ENCODE data around the gene EGLN3. TPM values are rescaled to one million over a fixed set of nuclear protein-coding genes. Genes with fewer than 3 reads are reported as not detected.

The EGLN3 gene
- total RNA-seq, 1 experiment from 2014 or later: 23.6 TPM

- BruUV-seq (replicated peaks): no TSS peak
- POLR2A ChIA-PET (ENCODE audit: unreplicated experiment): no interaction called here
- CTCF ChIA-PET: no interaction called here
These were observed 41.6 kb upstream of the EGLN3 start for GRCh38 chr14:33992274-33993007.

GRCh38 chr14:33990790-33991189 is 39.9 kb upstream of the EGLN3 start:
- POLR2A ChIA-PET (ENCODE audit: unreplicated experiment): no interaction called here
- TF ChIP-seq EZH2 (IDR thresholded peaks at IDR 0.05; ENCODE audit: low read depth): no peak
- TF ChIP-seq, protein P1, sequence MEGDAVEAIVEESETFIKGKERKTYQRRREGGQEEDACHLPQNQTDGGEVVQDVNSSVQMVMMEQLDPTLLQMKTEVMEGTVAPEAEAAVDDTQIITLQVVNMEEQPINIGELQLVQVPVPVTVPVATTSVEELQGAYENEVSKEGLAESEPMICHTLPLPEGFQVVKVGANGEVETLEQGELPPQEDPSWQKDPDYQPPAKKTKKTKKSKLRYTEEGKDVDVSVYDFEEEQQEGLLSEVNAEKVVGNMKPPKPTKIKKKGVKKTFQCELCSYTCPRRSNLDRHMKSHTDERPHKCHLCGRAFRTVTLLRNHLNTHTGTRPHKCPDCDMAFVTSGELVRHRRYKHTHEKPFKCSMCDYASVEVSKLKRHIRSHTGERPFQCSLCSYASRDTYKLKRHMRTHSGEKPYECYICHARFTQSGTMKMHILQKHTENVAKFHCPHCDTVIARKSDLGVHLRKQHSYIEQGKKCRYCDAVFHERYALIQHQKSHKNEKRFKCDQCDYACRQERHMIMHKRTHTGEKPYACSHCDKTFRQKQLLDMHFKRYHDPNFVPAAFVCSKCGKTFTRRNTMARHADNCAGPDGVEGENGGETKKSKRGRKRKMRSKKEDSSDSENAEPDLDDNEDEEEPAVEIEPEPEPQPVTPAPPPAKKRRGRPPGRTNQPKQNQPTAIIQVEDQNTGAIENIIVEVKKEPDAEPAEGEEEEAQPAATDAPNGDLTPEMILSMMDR (conservative IDR thresholded peaks at IDR 0.05): no peak
- Histone ChIP-seq H3K4me3 (no peak overlapping the region), H3K9me2 (ENCODE audit: insufficient read depth) (no peaks in the 10 kb centered on the region), H3K4me1 (replicated peaks; ENCODE audit: insufficient read depth) (no peaks in the 10 kb centered on the region), H3F3A (ENCODE audit: insufficient read depth, low read depth) (no peaks in the 10 kb centered on the region), H3K79me2 (ENCODE audit: low read depth) (no peaks in the 10 kb centered on the region), H3K27ac (no peak overlapping the region), H3K4me2 (no peak overlapping the region), H3K36me3 (ENCODE audit: low read depth) (no peaks in the 10 kb centered on the region), H3K9me3 (ENCODE audit: insufficient read depth, low read depth) (no peaks in the 10 kb centered on the region), H3K27me3 (ENCODE audit: insufficient read depth, low read depth) (no peaks in the 10 kb centered on the region), H4K20me1 (ENCODE audit: insufficient read depth) (no peaks in the 10 kb centered on the region), H2AFZ (no peak overlapping the region)
- CTCF ChIA-PET: no interaction called here
- no TSS peak for BruUV-seq (replicated peaks)
- DNase-seq: no peak
- intact Hi-C loops (cut with micrococcal nuclease; ENCODE audit: unreplicated experiment): no loop called here

More at GRCh38 chr14:33992274-33993007, 41.6 kb upstream of the EGLN3 start:
- no peak for DNase-seq
- intact Hi-C loops (cut with micrococcal nuclease; ENCODE audit: unreplicated experiment): no loop called here
- Histone ChIP-seq H3K27ac (no peak overlapping the region), H3K9me2 (ENCODE audit: insufficient read depth) (no peaks in the 10 kb centered on the region), H3K9me3 (ENCODE audit: insufficient read depth, low read depth) (no peaks in the 10 kb centered on the region), H3K4me2 (no peak overlapping the region), H3K79me2 (ENCODE audit: low read depth) (no peaks in the 10 kb centered on the region), H3K4me3 (no peak overlapping the region), H4K20me1 (ENCODE audit: insufficient read depth) (no peaks in the 10 kb centered on the region), H3F3A (ENCODE audit: insufficient read depth, low read depth) (peaks cover 4% of the 10 kb centered on the region; the same call in 1 of the 2 replicates), H3K36me3 (ENCODE audit: low read depth) (no peaks in the 10 kb centered on the region), H2AFZ (no peak overlapping the region), H3K27me3 (ENCODE audit: insufficient read depth, low read depth) (no peaks in the 10 kb centered on the region), H3K4me1 (replicated peaks; ENCODE audit: insufficient read depth) (peaks cover 5% of the 10 kb centered on the region)
- TF ChIP-seq, protein P1 (conservative IDR thresholded peaks at IDR 0.05): no peak
- no peak for TF ChIP-seq EZH2 (IDR thresholded peaks at IDR 0.05; ENCODE audit: low read depth)

DNA sequence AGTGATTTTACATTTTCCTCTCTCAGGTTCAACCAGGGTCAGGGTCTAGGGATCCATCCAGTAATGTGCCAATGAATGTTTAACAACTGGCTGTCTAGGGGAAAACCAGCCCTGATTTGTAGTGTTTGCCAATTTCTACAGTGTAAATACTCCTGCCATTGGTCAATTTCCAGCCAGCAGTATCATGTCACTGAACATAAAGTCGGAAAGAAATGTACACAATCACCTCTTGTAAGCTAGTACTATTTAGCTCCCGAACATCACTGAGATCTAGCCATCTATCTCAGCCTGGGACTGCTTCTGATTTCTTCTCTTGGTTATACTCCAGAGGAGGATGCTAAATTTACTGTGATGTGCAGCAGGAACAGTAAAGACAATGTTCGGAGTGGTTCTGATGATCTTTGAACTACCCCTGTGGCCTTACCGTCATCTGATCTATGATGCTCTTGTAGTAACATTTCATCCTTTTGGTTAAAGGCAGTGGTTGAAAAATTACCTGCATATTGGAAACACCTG is 36.7 kb upstream of the EGLN3 start:
- Histone ChIP-seq H3K4me2 (no peak overlapping the region), H3K27ac (no peak overlapping the region), H3K4me3 (no peak overlapping the region), H2AFZ (no peak overlapping the region), H3K27me3 (ENCODE audit: insufficient read depth, low read depth) (no peaks in the 10 kb centered on the region), H3K9me3 (ENCODE audit: insufficient read depth, low read depth) (no peaks in the 10 kb centered on the region), H4K20me1 (ENCODE audit: insufficient read depth) (no peaks in the 10 kb centered on the region), H3F3A (ENCODE audit: insufficient read depth, low read depth) (no peaks in the 10 kb centered on the region), H3K79me2 (ENCODE audit: low read depth) (no peaks in the 10 kb centered on the region), H3K4me1 (replicated peaks; ENCODE audit: insufficient read depth) (no peaks in the 10 kb centered on the region), H3K9me2 (ENCODE audit: insufficient read depth) (no peaks in the 10 kb centered on the region), H3K36me3 (ENCODE audit: low read depth) (no peaks in the 10 kb centered on the region)
- BruUV-seq (replicated peaks): no TSS peak
- ChIA-PET CTCF (no interaction called here), POLR2A (ENCODE audit: unreplicated experiment) (interaction anchor here (1.1 kb wide), 1 partner anchor 56 kb away, joined by 12 read pairs; no protein-coding TSS in a partner anchor)
- intact Hi-C loops (cut with micrococcal nuclease; ENCODE audit: unreplicated experiment): no loop called here
- no peak for DNase-seq
- no peak for TF ChIP-seq EZH2 (IDR thresholded peaks at IDR 0.05; ENCODE audit: low read depth)
- TF ChIP-seq, protein P1 (conservative IDR thresholded peaks at IDR 0.05): no peak

Data from PC-9 (cell line).